Gastroesophageal sphincter (tissue), 3 donors: ENCODE data around the gene BCR.

ENCODE experiments used
- CTCF ChIP-seq, 4 experiments: fragments of 200-600 bp in 2 of 4; fragments of 450-650 bp in 2 of 4; sonication (generic) in 1 of 4; IDR thresholded peaks; one replicate each; pipeline ENCODE4 v1.5.1; 2017 to 2019; ENCODE audit warnings: antibody characterized with exemption in 4 of 4, mild to moderate bottlenecking in 2 of 4, moderate library complexity in 2 of 4
- POLR2A ChIP-seq, 2 donors: fragments of 450-650 bp; IDR thresholded peaks; one replicate each; pipeline ENCODE4 v1.6.1; 2017; ENCODE audit warnings: antibody characterized with exemption in 2 of 2, mild to moderate bottlenecking in 2 of 2, moderate library complexity in 1 of 2
- POLR2AphosphoS5 ChIP-seq: sonication (generic); formaldehyde crosslinking; IDR thresholded peaks from one replicate; pipeline ENCODE4 v1.6.1; 2017; ENCODE audit warnings: antibody characterized with exemption

DNA sequence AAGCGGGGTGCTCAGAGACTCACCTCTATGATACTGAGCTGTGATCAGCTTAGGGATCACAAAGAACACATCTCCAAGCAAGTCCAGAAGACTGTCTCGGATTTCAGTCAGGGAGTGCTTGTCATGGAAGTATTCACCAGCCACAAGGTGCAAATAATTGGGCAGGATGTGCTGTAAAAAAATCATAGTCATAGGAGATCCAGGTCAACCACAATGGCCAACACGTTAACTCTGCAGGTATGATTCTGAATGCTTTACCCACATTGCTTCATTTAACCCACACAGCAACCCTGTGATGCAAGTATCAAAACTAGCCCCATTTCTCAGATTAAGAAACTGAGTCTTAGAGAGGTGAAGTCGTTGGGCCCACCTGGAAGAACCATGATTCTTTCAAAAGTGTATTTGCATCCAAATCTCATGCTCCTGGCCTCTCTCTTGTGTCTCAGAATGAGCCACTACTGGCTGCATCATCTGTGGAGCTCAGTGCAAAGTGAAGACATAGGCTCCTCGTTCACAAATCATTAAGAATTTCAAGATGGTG, 179.3 kb downstream of the BCR start:
- TF ChIP-seq CTCF (IDR thresholded peaks at IDR 0.05) (no peak), POLR2A (IDR thresholded peaks at IDR 0.05) (no peak), POLR2AphosphoS5 (no peak)
